BJ (cell line): ENCODE results near the gene FOCAD. TPM values are rescaled to one million over a fixed set of nuclear protein-coding genes. Genes with fewer than 3 reads are reported as not detected.
"Not testable (repeated sequence)": the region's sequence is repeated elsewhere in the genome, so short reads cannot be mapped to it uniquely, and the experiment has no call there.

Experiments used
- CTCF ChIA-PET: fragments of 350-600 bp; formaldehyde crosslinking; extraction: SDS; loops from one replicate; lab custom pipeline; 2021; ENCODE audit warnings: antibody characterized with exemption, inconsistent platforms; lab: Yijun Ruan, JAX
- POLR2A ChIA-PET: fragments of 300-600 bp; sonication (Branson Sonifier 250); formaldehyde crosslinking; extraction: SDS; loops from one replicate; lab custom pipeline; 2021; ENCODE audit warnings: antibody characterized with exemption; lab: Charles Lee
- DNase-seq: peaks from one replicate; pipeline ENCODE4 v3.0.0-alpha.2; 2011; ENCODE audit warnings: low read depth
- H3K27me3 ChIP-seq: 2 replicates; pipeline ENCODE4 v1.6.0; 2011; ENCODE audit warnings: low read length; ENCODE audit not compliant: control insufficient read depth, insufficient read depth
- H3K36me3 ChIP-seq: 2 replicates; pipeline ENCODE4 v1.5.1; 2011; ENCODE audit warnings: low read length; ENCODE audit not compliant: control insufficient read depth, insufficient read depth
- H3K4me3 ChIP-seq: 2 replicates; pipeline ENCODE4 v1.5.1; 2011; ENCODE audit warnings: low read depth, mild to moderate bottlenecking, control low read depth, low read length
- polyA plus RNA-seq: library from polyadenylated mRNA; depleted of rRNA; stranded (reverse); fragments of >200 nt; gene quantifications from 2 replicates; pipeline ENCODE4 v1.2.3, GENCODE V29; 2011
- TF ChIP-seq, protein P1 (sequence below): IDR thresholded peaks from 2 replicates; pipeline ENCODE4 v1.5.1; 2011; ENCODE audit warnings: low read depth, mild to moderate bottlenecking, control low read depth, inconsistent platforms, low read length, moderate library complexity; ENCODE audit not compliant: insufficient read depth

The FOCAD gene
- polyA plus RNA-seq, 1 experiment, result 32.9 TPM

- peaks cover 2% of the 10 kb centered on the region; the same call in 1 of the 2 replicates for H3K36me3 ChIP-seq
- no peaks in the 10 kb centered on the region for H3K27me3 ChIP-seq
- TF ChIP-seq, protein P1, sequence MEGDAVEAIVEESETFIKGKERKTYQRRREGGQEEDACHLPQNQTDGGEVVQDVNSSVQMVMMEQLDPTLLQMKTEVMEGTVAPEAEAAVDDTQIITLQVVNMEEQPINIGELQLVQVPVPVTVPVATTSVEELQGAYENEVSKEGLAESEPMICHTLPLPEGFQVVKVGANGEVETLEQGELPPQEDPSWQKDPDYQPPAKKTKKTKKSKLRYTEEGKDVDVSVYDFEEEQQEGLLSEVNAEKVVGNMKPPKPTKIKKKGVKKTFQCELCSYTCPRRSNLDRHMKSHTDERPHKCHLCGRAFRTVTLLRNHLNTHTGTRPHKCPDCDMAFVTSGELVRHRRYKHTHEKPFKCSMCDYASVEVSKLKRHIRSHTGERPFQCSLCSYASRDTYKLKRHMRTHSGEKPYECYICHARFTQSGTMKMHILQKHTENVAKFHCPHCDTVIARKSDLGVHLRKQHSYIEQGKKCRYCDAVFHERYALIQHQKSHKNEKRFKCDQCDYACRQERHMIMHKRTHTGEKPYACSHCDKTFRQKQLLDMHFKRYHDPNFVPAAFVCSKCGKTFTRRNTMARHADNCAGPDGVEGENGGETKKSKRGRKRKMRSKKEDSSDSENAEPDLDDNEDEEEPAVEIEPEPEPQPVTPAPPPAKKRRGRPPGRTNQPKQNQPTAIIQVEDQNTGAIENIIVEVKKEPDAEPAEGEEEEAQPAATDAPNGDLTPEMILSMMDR, result no peak
- no peak overlapping the region for H3K4me3 ChIP-seq
- ChIA-PET POLR2A (no interaction called here), CTCF (interaction anchor here (1.6 to 4.3 kb wide), 2 partner anchors 9 to 595 kb away, joined by 3 to 27 read pairs; no protein-coding TSS in a partner anchor)
- no peak for DNase-seq
These were observed 266.6 kb downstream of the FOCAD start for GRCh38 chr9:20950707-20951106.

- TF ChIP-seq, protein P1, result no peak
- no peak for DNase-seq
- CTCF ChIA-PET, result interaction anchor here (0.5 to 1.5 kb wide), 4 partner anchors 15 to 1209 kb away, joined by 3 to 4 read pairs (median 3); no protein-coding TSS in a partner anchor
- POLR2A ChIA-PET, result no interaction called here
- H3K4me3 ChIP-seq, result no peak overlapping the region
- no peaks in the 10 kb centered on the region for H3K36me3 ChIP-seq
- no peaks in the 10 kb centered on the region for H3K27me3 ChIP-seq
These were observed 278.6 kb downstream of the FOCAD start for GRCh38 chr9:20962536-20963225.

DNA sequence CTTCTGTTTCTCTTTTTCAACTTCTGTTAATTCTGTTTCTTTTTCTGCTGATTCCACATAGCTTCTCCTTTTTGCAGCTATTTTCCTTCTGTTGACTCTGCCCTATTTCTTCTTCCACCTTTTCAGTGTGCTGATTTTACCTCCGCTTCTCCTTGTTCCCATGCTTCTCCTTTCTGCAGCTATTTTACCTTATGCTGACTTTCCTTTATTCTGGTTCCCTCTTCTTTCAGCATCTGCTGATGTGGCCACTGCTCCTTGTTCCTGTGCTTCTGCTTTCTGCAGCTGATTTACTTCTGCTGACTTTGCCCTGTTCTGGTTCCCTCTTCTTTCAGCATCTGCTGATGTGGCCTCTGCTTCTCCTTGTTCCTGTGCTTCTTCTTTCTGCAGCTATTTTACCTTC, 288.6 kb downstream of the FOCAD start:
- ChIA-PET CTCF (interaction anchor here (0.6 kb wide), 1 partner anchor 79 kb away, joined by 4 read pairs; no protein-coding TSS in a partner anchor), POLR2A (no interaction called here)
- Histone ChIP-seq H3K4me3 (no peak overlapping the region), H3K36me3 (peaks cover 3% of the 10 kb centered on the region), H3K27me3 (no peaks in the 10 kb centered on the region)
- TF ChIP-seq, protein P1, result no peak
- DNase-seq, result no peak

GRCh38 chr9:20973246-20973947, 289.3 kb downstream of the FOCAD start:
- H3K4me3 ChIP-seq, H3K36me3 ChIP-seq, POLR2A ChIA-PET, H3K27me3 ChIP-seq, DNase-seq: not testable (repeated sequence)
- CTCF ChIA-PET, result interaction anchor here (0.6 kb wide), 1 partner anchor 78 kb away, joined by 4 read pairs; no protein-coding TSS in a partner anchor

DNA sequence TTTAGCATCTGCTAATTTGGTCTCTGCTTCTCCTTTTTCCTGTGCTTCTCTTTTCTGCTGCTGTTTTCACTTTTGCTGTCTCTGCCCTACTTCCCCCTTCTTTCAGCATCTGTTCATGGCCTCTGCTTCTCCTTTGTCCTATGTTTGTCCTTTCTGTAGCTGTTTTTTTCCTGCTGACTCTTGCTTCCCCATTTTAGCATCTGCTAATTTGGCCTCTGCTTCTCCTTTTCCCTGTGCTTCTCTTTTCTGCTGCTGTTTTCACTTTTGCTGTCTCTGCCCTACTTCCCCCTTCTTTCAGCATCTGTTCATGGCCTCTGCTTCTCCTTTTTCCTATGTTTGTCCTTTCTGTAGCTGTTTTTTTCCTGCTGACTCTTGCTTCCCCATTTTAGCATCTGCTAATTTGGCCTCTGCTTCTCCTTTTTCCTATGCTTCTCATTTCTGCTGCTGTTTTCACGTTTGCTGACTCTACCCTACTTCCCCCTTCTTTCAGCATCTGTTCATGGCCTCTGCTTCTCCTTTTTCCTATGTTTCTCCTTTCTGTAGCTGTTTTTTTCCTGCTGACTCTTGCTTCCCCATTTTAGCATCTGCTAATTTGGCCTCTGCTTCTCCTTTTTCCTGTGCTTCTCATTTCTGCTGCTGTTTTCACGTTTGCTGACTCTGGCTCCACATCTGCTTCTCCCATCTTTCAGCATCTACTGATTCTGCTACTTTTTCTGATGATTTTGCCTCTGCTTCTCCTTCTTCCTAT, 290.3 kb downstream of the FOCAD start:
- CTCF ChIA-PET, result interaction anchor here (0.6 kb wide), 1 partner anchor 307 kb away, joined by 3 read pairs; no protein-coding TSS in a partner anchor
- H3K4me3 ChIP-seq, H3K36me3 ChIP-seq, H3K27me3 ChIP-seq, DNase-seq, POLR2A ChIA-PET: not testable (repeated sequence)

GRCh38 chr9:20978249-20978648, 294.2 kb downstream of the FOCAD start:
- H3K27me3 ChIP-seq, result no peaks in the 10 kb centered on the region
- TF ChIP-seq, protein P1, result no peak
- H3K36me3 ChIP-seq, result peaks cover 3% of the 10 kb centered on the region
- CTCF ChIA-PET, result no interaction called here
- DNase-seq, result no peak
- no peak overlapping the region for H3K4me3 ChIP-seq
- POLR2A ChIA-PET, result no interaction called here
